H1 (cell line): ENCODE results near the gene SF3B2. TPM values are rescaled to one million over a fixed set of nuclear protein-coding genes. Genes with fewer than 3 reads are reported as not detected.

Experiments used
- CTCF ChIA-PET: fragments of 300-600 bp; sonication (Branson Sonifier 250); formaldehyde crosslinking; loops from one replicate; lab custom pipeline; 2021; ENCODE audit not compliant: partially characterized antibody; lab: Charles Lee
- POLR2A ChIA-PET: fragments of 300-600 bp; sonication (Branson Sonifier 250); formaldehyde crosslinking; loops from one replicate; lab custom pipeline; 2021; ENCODE audit warnings: inconsistent platforms; ENCODE audit not compliant: partially characterized antibody; lab: Charles Lee
- DNase-seq, 2 experiments: peaks; one replicate each; pipeline versions ENCODE4 v3.0.0 to v3.0.0-alpha.2; 2010 to 2022; ENCODE audit warnings: low spot score in 2 of 2, low read depth in 1 of 2, mixed read lengths in 1 of 2
- FAIRE-seq: peaks from 2 replicates; lab custom pipeline; 2011; peaks lifted over from hg19 to GRCh38; lab: Jason Lieb, UNC
- H2AFZ ChIP-seq: 2 replicates; pipeline ENCODE4 v1.8.1; 2012; ENCODE audit warnings: low read length, inconsistent platforms
- H2AK5ac ChIP-seq: 2 replicates; pipeline ENCODE4 v1.6.1; 2013; ENCODE audit warnings: low read depth, low read length
- H2BK120ac ChIP-seq: replicated peaks from 2 replicates; pipeline ENCODE3; 2013; ENCODE audit warnings: low read depth, low read length, inconsistent platforms
- H2BK12ac ChIP-seq: 2 replicates; pipeline ENCODE4 v1.6.1; 2013; ENCODE audit warnings: low read depth, low read length
- H2BK15ac ChIP-seq: 2 replicates; pipeline ENCODE4 v1.6.1; 2013; ENCODE audit warnings: low read length
- H2BK20ac ChIP-seq: 2 replicates; pipeline ENCODE4 v1.6.1; 2013; ENCODE audit warnings: low read length
- H2BK5ac ChIP-seq: 2 replicates; pipeline ENCODE4 v1.6.1; 2013; ENCODE audit warnings: low read depth, low read length
- H3K14ac ChIP-seq: 2 replicates; pipeline ENCODE4 v1.6.1; 2013; ENCODE audit warnings: inconsistent platforms; ENCODE audit not compliant: insufficient read length
- H3K18ac ChIP-seq: 2 replicates; pipeline ENCODE4 v1.6.1; 2013; ENCODE audit warnings: low read length; ENCODE audit errors: extremely low read depth
- H3K23ac ChIP-seq: 2 replicates; pipeline ENCODE4 v1.6.1; 2013; ENCODE audit warnings: inconsistent platforms; ENCODE audit not compliant: insufficient read length
- H3K23me2 ChIP-seq: 2 replicates; pipeline ENCODE4 v1.6.1; 2013; ENCODE audit warnings: low read depth, low read length
- H3K27ac ChIP-seq: 2 replicates; pipeline ENCODE4 v1.6.1; 2011; ENCODE audit warnings: low read depth, low read length, inconsistent platforms
- H3K27me3 ChIP-seq, 4 experiments: replicated peaks in 1 of 4; 1 replicate in 1 of 4; 2 replicates in 3 of 4; pipeline versions ENCODE4 v1.6.1 to v1.8.1; 2011 to 2013; ENCODE audit warnings: low read length in 3 of 4, mild to moderate bottlenecking in 3 of 4, inconsistent platforms in 2 of 4, mixed read lengths in 2 of 4, moderate library complexity in 1 of 4; ENCODE audit not compliant: control insufficient read depth in 3 of 4, insufficient read depth in 3 of 4; ENCODE audit errors: extremely low read depth in 1 of 4
- H3K36me3 ChIP-seq, 4 experiments: 2 replicates each; pipeline versions ENCODE4 v1.6.1 to v1.8.1; 2011 to 2013; ENCODE audit warnings: mild to moderate bottlenecking in 4 of 4, low read length in 3 of 4, moderate library complexity in 2 of 4, control low read depth in 1 of 4, inconsistent platforms in 1 of 4; ENCODE audit not compliant: insufficient read depth in 4 of 4, control insufficient read depth in 2 of 4
- H3K4ac ChIP-seq: replicated peaks from 2 replicates; pipeline ENCODE3; 2013; ENCODE audit warnings: low read length, low read depth, mixed read lengths, inconsistent platforms; ENCODE audit not compliant: insufficient read length
- H3K4me1 ChIP-seq, 4 experiments: replicated peaks in 1 of 4; 1 replicate in 1 of 4; 2 replicates in 3 of 4; pipeline versions ENCODE4 v1.6.1 to v1.8.1; 2011 to 2013; ENCODE audit warnings: low read length in 3 of 4, inconsistent platforms in 2 of 4, mixed read lengths in 1 of 4; ENCODE audit not compliant: insufficient read depth in 4 of 4, control insufficient read depth in 3 of 4
- H3K4me2 ChIP-seq, 2 experiments: 2 replicates each; pipeline versions ENCODE4 v1.6.1 to v1.8.1; 2011 to 2013; ENCODE audit warnings: low read depth in 2 of 2, low read length in 2 of 2, control low read depth in 1 of 2, inconsistent platforms in 1 of 2, mild to moderate bottlenecking in 1 of 2; ENCODE audit not compliant: insufficient read depth in 1 of 2
- H3K4me3 ChIP-seq, 4 experiments: fragments of 200-600, 300-600 bp in 1 of 4; sonication (generic), shearing (Covaris generic), sonication (Bioruptor Twin) in 1 of 4; 2 replicates each; pipeline versions ENCODE4 v1.5.1 to v1.8.1; 2011 to 2016; ENCODE audit warnings: low read length in 4 of 4, low read depth in 3 of 4, control low read depth in 2 of 4, inconsistent platforms in 2 of 4, mild to moderate bottlenecking in 2 of 4, mixed read lengths in 1 of 4, moderate library complexity in 1 of 4; ENCODE audit not compliant: insufficient read depth in 2 of 4; ENCODE audit errors: extremely low read depth in 1 of 4
- H3K56ac ChIP-seq: replicated peaks from 2 replicates; pipeline ENCODE3; 2013; ENCODE audit warnings: low read depth, mild to moderate bottlenecking, mixed read lengths, low read length, inconsistent platforms; ENCODE audit not compliant: insufficient read length
- H3K79me1 ChIP-seq: 2 replicates; pipeline ENCODE4 v1.6.1; 2013; ENCODE audit warnings: low read depth, low read length, control low read depth
- H3K79me2 ChIP-seq, 2 experiments: 2 replicates each; pipeline versions ENCODE4 v1.6.1 to v1.8.1; 2012 to 2013; ENCODE audit warnings: low read length in 2 of 2, mild to moderate bottlenecking in 2 of 2, inconsistent platforms in 1 of 2; ENCODE audit not compliant: insufficient read depth in 2 of 2, control insufficient read depth in 1 of 2
- H3K9ac ChIP-seq, 4 experiments: replicated peaks in 1 of 4; 1 replicate in 1 of 4; 2 replicates in 3 of 4; pipeline versions ENCODE4 v1.6.1 to v1.8.1; 2011 to 2013; ENCODE audit warnings: low read depth in 3 of 4, low read length in 3 of 4, control low read depth in 2 of 4, mild to moderate bottlenecking in 2 of 4, moderate library complexity in 2 of 4, inconsistent platforms in 1 of 4; ENCODE audit errors: extremely low read depth in 1 of 4
- H3K9me3 ChIP-seq, 2 experiments: 2 replicates each; pipeline versions ENCODE4 v1.6.1 to v1.8.1; 2012 to 2013; ENCODE audit warnings: mild to moderate bottlenecking in 2 of 2, moderate library complexity in 2 of 2, control low read depth in 1 of 2, inconsistent platforms in 1 of 2, low read depth in 1 of 2, low read length in 1 of 2, mixed read lengths in 1 of 2; ENCODE audit not compliant: insufficient read depth in 2 of 2
- H4K20me1 ChIP-seq, 2 experiments: replicated peaks in 1 of 2; 2 replicates each; pipeline versions ENCODE3 to v1.8.1; 2011 to 2013; ENCODE audit warnings: inconsistent platforms in 2 of 2, low read length in 2 of 2, mild to moderate bottlenecking in 1 of 2; ENCODE audit not compliant: insufficient read depth in 2 of 2, control insufficient read depth in 1 of 2
- H4K5ac ChIP-seq: 2 replicates; pipeline ENCODE4 v1.6.1; 2013; ENCODE audit warnings: low read length, low read depth, mixed read lengths, inconsistent platforms; ENCODE audit not compliant: insufficient read length
- H4K8ac ChIP-seq: 2 replicates; pipeline ENCODE4 v1.8.0; 2013; ENCODE audit warnings: mild to moderate bottlenecking, moderate library complexity, low read length, inconsistent platforms; ENCODE audit not compliant: insufficient read depth; ENCODE audit errors: extremely low read depth
- H4K91ac ChIP-seq: replicated peaks from 2 replicates; pipeline ENCODE3; 2013; ENCODE audit warnings: low read length, mixed read lengths, inconsistent platforms; ENCODE audit not compliant: insufficient read length
- JUND ChIP-seq: IDR thresholded peaks from 2 replicates; pipeline ENCODE4 v1.6.1; 2011; ENCODE audit warnings: mild to moderate bottlenecking, improper control_type of control experiment, low read length
- KDM1A ChIP-seq: fragments of 200-600, 300-600 bp; sonication (generic); IDR thresholded peaks from 2 replicates; pipeline ENCODE4 v1.7.1; 2016; ENCODE audit warnings: mild to moderate bottlenecking, low read length, borderline replicate concordance
- KDM4A ChIP-seq: IDR thresholded peaks from one replicate; pipeline ENCODE4 v1.7.1; 2012; ENCODE audit warnings: low read depth, mild to moderate bottlenecking, moderate library complexity, low read length, inconsistent platforms; ENCODE audit not compliant: severe bottlenecking
- RAD21 ChIP-seq, 2 experiments: IDR thresholded peaks in 1 of 2; conservative IDR thresholded peaks in 1 of 2; 2 replicates each; pipeline ENCODE4 v1.6.1; 2011; ENCODE audit warnings: low read depth in 2 of 2, low read length in 2 of 2, improper control_type of control experiment in 1 of 2, inconsistent platforms in 1 of 2, mild to moderate bottlenecking in 1 of 2, moderate library complexity in 1 of 2
- SIX5 ChIP-seq: IDR thresholded peaks from 2 replicates; pipeline ENCODE4 v1.6.1; 2011; ENCODE audit warnings: mild to moderate bottlenecking, low read depth, low read length
- USF2 ChIP-seq: IDR thresholded peaks from 2 replicates; pipeline ENCODE4 v1.6.1; 2011; ENCODE audit warnings: low read length, improper control_type of control experiment
- ZNF274 ChIP-seq: IDR thresholded peaks from 2 replicates; pipeline ENCODE4 v1.7.0; 2012; ENCODE audit warnings: low read length, borderline replicate concordance; ENCODE audit errors: extremely low read depth
- WGBS, 2 experiments: shearing (Covaris generic) in 1 of 2; methylation state at CpG; one replicate each; pipeline versions ENCODE4 v1.1.6 to v1.1.7; 2013 to 2015; ENCODE audit warnings: low lambda C conversion rate in 2 of 2, mixed read lengths in 2 of 2, inconsistent platforms in 1 of 2, low coverage in 1 of 2, missing lambda C conversion rate in 1 of 2; ENCODE audit not compliant: insufficient replicate concordance in 2 of 2, insufficient coverage in 1 of 2, insufficient read length in 1 of 2; ENCODE audit errors: extremely low coverage in 1 of 2, missing lambda C conversion rate in 1 of 2; 5-methylcytosine and 5-hydroxymethylcytosine counted together
- polyA plus RNA-seq, 7 experiments: library from polyadenylated mRNA; depleted of rRNA in 3 of 7; stranded (reverse) in 5 of 7; unstranded in 2 of 7; fragments of >200 nt in 5 of 7; fragments of 200-250 nt in 2 of 7; gene quantifications; 1 replicate in 5 of 7; 2 replicates in 1 of 7; 4 replicates in 1 of 7; pipeline versions ENCODE4 v1.2.1 to v1.2.3, GENCODE V29; 2011 to 2013; ENCODE audit warnings: missing spikeins in 2 of 7, mixed read lengths in 2 of 7
- total RNA-seq: library from RNA; stranded (reverse); fragmentation: NEBNext Ultra II Directional; extraction: Animal tissue kit (Norgen Biotek cat#: 25700); gene quantifications from 2 replicates; pipeline ENCODE4 v1.2.1, GENCODE V29; 2021

SF3B2 gene
- total and polyA plus RNA-seq, 2 of the 8 experiments (the other 6 are each of a cell fraction or from before 2014, with no cell fraction given) = 182 to 237 TPM

GRCh38 chr11:66013762-66014100, 38.4 kb upstream of the SF3B2 start:
- H3K9ac ChIP-seq = no peak overlapping the region
- WGBS, 2 experiments = 84% methylated on average over 7 of the region's 7 CpGs; no CpG with 5 or more reads in 1 of the 2 experiments

More at GRCh38 chr11:66013762-66014100, 38.4 kb upstream of the SF3B2 start:
- Histone ChIP-seq H3K18ac (no peak overlapping the region), H2AK5ac (no peak overlapping the region), H3K14ac (no peak overlapping the region), H3K4me3 (no peak overlapping the region), H3K23me2 (peaks cover 2% of the 10 kb centered on the region; the same call in 1 of the 2 replicates), H2BK15ac (no peak overlapping the region), H3K4me1 (peaks cover 0 to 8% (median 5%) of the 10 kb centered on the region in 4 experiments; a peak in 5 of 7 replicates), H2AFZ (no peak overlapping the region), H4K91ac (no peak overlapping the region), H2BK12ac (no peak overlapping the region), H3K9me3 (no peaks in the 10 kb centered on the region), H3K27ac (no peak overlapping the region), H4K8ac (no peak overlapping the region), H3K79me1 (no peaks in the 10 kb centered on the region), H3K27me3 (peaks cover 6 to 26% (median 24%) of the 10 kb centered on the region in 4 experiments), H3K36me3 (no peaks in the 10 kb centered on the region), H3K79me2 (no peaks in the 10 kb centered on the region), H3K23ac (no peak overlapping the region), H3K4me2 (no peak overlapping the region), H4K20me1 (no peaks in the 10 kb centered on the region), H2BK120ac (no peak overlapping the region), H2BK5ac (no peak overlapping the region), H3K56ac (no peak overlapping the region), H2BK20ac (no peak overlapping the region), H3K4ac (no peak overlapping the region), H4K5ac (no peak overlapping the region)
- TF ChIP-seq JUND (no peak), SIX5 (no peak), USF2 (no peak), ZNF274 (no peak), KDM1A (no peak), KDM4A (no peak), RAD21 (IDR thresholded peaks at IDR 0.05 in 1 of 2, conservative IDR thresholded peaks at IDR 0.05 in 1 of 2; ENCODE audit: low read depth in 2 of 2, low read length in 2 of 2) (no peak)
- ChIA-PET CTCF (interaction anchor here (0.8 to 6.4 kb wide), 7 partner anchors 9 to 130 kb away, joined by 3 to 35 read pairs (median 3); no protein-coding TSS in a partner anchor), POLR2A (interaction anchor here (1.3 to 3.5 kb wide), 3 partner anchors 8 to 32 kb away, joined by 4 to 15 read pairs (median 5); partner anchors contain the start of genes BANF1 and EIF1AD)
- DNase-seq (no peak), FAIRE-seq (no peak)
